ENCODE results near the gene GGCX. TPM values are rescaled to one million over a fixed set of nuclear protein-coding genes. Genes with fewer than 3 reads are reported as not detected.

Gene GGCX
- total RNA-seq, 1 experiment from 2014 or later = 47.0 TPM

DNA sequence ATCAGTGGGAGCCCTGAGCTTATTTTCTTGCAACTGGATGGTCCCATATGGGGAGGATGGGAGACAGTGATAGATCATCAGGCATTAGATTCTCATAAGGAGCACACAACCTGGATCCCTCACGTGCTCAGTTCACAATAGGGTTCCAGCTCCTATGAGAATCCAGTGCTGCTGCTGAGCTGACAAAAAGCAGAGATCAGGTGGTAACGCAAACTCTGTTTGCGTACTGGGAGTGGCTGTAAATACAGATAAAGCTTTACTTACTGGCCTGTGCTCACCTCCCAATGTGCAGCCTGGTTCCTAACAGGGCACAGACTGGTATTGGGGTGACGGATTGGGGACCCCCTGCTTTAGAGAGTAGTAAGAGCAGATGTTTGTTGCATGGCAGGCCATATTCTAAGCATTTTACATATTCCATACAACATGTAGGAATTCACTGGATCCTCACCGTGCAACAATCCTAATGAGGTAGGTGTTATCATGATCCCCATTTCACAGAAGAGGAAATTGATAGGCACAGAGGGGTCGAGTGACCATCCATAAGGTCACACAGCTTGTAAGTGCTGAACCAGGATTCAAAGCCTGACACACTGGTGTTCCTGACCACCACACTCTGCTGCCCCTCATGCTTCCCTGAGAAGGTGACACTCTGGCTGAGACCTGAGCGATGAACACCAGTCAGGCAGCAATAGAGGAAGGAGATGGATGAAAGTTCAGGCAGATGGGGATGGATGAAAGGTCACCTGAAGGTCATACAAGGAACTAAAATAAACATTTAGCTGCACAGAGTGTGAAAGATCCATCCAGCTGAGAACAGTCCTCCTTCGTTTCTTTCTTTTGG, 38.0 kb downstream of the GGCX start:
- H2AFZ ChIP-seq (ENCODE audit: low read length) = no peak overlapping the region
- H3K4me2 ChIP-seq (ENCODE audit: low read depth, low read length, poor library complexity, severe bottlenecking) = no peak overlapping the region
- no peaks in the 10 kb centered on the region for H4K20me1 ChIP-seq (ENCODE audit: insufficient read depth, low read depth, low read length)
- H3K27me3 ChIP-seq (ENCODE audit: low read length) = no peaks in the 10 kb centered on the region
- H3K4me3 ChIP-seq (ENCODE audit: low read length) = no peak overlapping the region
- H3K4me1 ChIP-seq (ENCODE audit: low read length) = peaks cover 10% of the 10 kb centered on the region
- no peak overlapping the region for H3K9ac ChIP-seq (ENCODE audit: low read length)
- no peaks in the 10 kb centered on the region for H3K36me3 ChIP-seq (ENCODE audit: insufficient read depth, low read length)
- no peak overlapping the region for H3K27ac ChIP-seq (ENCODE audit: low read length)
- H3K9me2 ChIP-seq (replicated peaks; ENCODE audit: insufficient read depth, low read length) = no peaks in the 10 kb centered on the region
- no peaks in the 10 kb centered on the region for H3K9me3 ChIP-seq (ENCODE audit: low read length)
- no peaks in the 10 kb centered on the region for H3K79me2 ChIP-seq (ENCODE audit: low read length)
- DNase-seq = no peak

GRCh38 chr2:85522090-85522647, 39.1 kb downstream of the GGCX start:
- H3K27me3 ChIP-seq (ENCODE audit: low read length) = no peaks in the 10 kb centered on the region
- no peaks in the 10 kb centered on the region for H3K36me3 ChIP-seq (ENCODE audit: insufficient read depth, low read length)
- peaks cover 10% of the 10 kb centered on the region for H3K4me1 ChIP-seq (ENCODE audit: low read length)
- no peaks in the 10 kb centered on the region for H3K9me3 ChIP-seq (ENCODE audit: low read length)
- H3K27ac ChIP-seq (ENCODE audit: low read length) = no peak overlapping the region
- H3K79me2 ChIP-seq (ENCODE audit: low read length) = no peaks in the 10 kb centered on the region
- H3K4me2 ChIP-seq (ENCODE audit: low read depth, low read length, poor library complexity, severe bottlenecking) = no peak overlapping the region
- H3K9me2 ChIP-seq (replicated peaks; ENCODE audit: insufficient read depth, low read length) = no peaks in the 10 kb centered on the region
- DNase-seq = no peak
- H3K9ac ChIP-seq (ENCODE audit: low read length) = no peak overlapping the region
- H2AFZ ChIP-seq (ENCODE audit: low read length) = no peak overlapping the region
- no peak overlapping the region for H3K4me3 ChIP-seq (ENCODE audit: low read length)
- no peaks in the 10 kb centered on the region for H4K20me1 ChIP-seq (ENCODE audit: insufficient read depth, low read depth, low read length)

GRCh38 chr2:85516653-85517389, 44.5 kb downstream of the GGCX start:
- no peak overlapping the region for H2AFZ ChIP-seq (ENCODE audit: low read length)
- H3K79me2 ChIP-seq (ENCODE audit: low read length) = no peaks in the 10 kb centered on the region
- no peaks in the 10 kb centered on the region for H3K9me2 ChIP-seq (replicated peaks; ENCODE audit: insufficient read depth, low read length)
- no peak for DNase-seq
- no peak overlapping the region for H3K4me2 ChIP-seq (ENCODE audit: low read depth, low read length, poor library complexity, severe bottlenecking)
- no peak overlapping the region for H3K9ac ChIP-seq (ENCODE audit: low read length)
- H4K20me1 ChIP-seq (ENCODE audit: insufficient read depth, low read depth, low read length) = no peaks in the 10 kb centered on the region
- no peak overlapping the region for H3K27ac ChIP-seq (ENCODE audit: low read length)
- H3K36me3 ChIP-seq (ENCODE audit: insufficient read depth, low read length) = no peaks in the 10 kb centered on the region
- H3K27me3 ChIP-seq (ENCODE audit: low read length) = no peaks in the 10 kb centered on the region
- H3K4me3 ChIP-seq (ENCODE audit: low read length) = no peak overlapping the region
- H3K9me3 ChIP-seq (ENCODE audit: low read length) = no peaks in the 10 kb centered on the region
- no peaks in the 10 kb centered on the region for H3K4me1 ChIP-seq (ENCODE audit: low read length)

DNA sequence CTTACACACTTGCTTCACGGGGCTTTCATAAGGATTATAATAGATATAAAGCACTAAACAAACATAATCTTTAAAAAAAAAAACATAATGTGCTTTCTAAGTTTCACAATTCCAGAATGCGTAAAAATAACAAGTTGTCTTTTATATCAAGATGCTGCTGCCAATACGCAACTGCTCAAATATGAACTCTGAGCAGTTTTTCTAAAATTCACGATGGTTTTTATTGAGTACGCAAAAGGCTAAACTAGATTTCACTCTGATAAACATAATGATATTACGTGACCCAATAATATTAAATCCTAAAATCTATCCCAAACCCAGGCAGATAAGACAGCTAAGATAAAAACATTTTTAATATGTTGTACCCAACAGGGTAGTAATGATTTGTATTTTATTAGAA, 47.0 kb downstream of the GGCX start:
- Histone ChIP-seq H3K4me1 (ENCODE audit: low read length) (no peaks in the 10 kb centered on the region; the same call in 1 of the 2 replicates), H3K36me3 (ENCODE audit: insufficient read depth, low read length) (no peaks in the 10 kb centered on the region), H3K9me3 (ENCODE audit: low read length) (no peaks in the 10 kb centered on the region), H4K20me1 (ENCODE audit: insufficient read depth, low read depth, low read length) (no peaks in the 10 kb centered on the region), H2AFZ (ENCODE audit: low read length) (no peak overlapping the region), H3K79me2 (ENCODE audit: low read length) (no peaks in the 10 kb centered on the region), H3K9me2 (replicated peaks; ENCODE audit: insufficient read depth, low read length) (no peaks in the 10 kb centered on the region), H3K27me3 (ENCODE audit: low read length) (no peaks in the 10 kb centered on the region), H3K4me3 (ENCODE audit: low read length) (no peak overlapping the region), H3K4me2 (ENCODE audit: low read depth, low read length, poor library complexity, severe bottlenecking) (no peak overlapping the region), H3K27ac (ENCODE audit: low read length) (no peak overlapping the region), H3K9ac (ENCODE audit: low read length) (no peak overlapping the region)
- no peak for DNase-seq

GRCh38 chr2:85511008-85511811, 50.1 kb downstream of the GGCX start:
- H3K9me2 ChIP-seq (replicated peaks; ENCODE audit: insufficient read depth, low read length) = no peaks in the 10 kb centered on the region
- no peaks in the 10 kb centered on the region for H4K20me1 ChIP-seq (ENCODE audit: insufficient read depth, low read depth, low read length)
- no peak overlapping the region for H2AFZ ChIP-seq (ENCODE audit: low read length)
- H3K27ac ChIP-seq (ENCODE audit: low read length) = no peak overlapping the region
- no peaks in the 10 kb centered on the region for H3K36me3 ChIP-seq (ENCODE audit: insufficient read depth, low read length)
- H3K27me3 ChIP-seq (ENCODE audit: low read length) = no peaks in the 10 kb centered on the region
- no peaks in the 10 kb centered on the region for H3K79me2 ChIP-seq (ENCODE audit: low read length)
- H3K9ac ChIP-seq (ENCODE audit: low read length) = no peak overlapping the region
- H3K4me2 ChIP-seq (ENCODE audit: low read depth, low read length, poor library complexity, severe bottlenecking) = no peak overlapping the region
- DNase-seq = no peak
- no peak overlapping the region for H3K4me3 ChIP-seq (ENCODE audit: low read length)
- H3K4me1 ChIP-seq (ENCODE audit: low read length) = no peaks in the 10 kb centered on the region; the same call in 1 of the 2 replicates
- H3K9me3 ChIP-seq (ENCODE audit: low read length) = no peaks in the 10 kb centered on the region

- H3K9me2 ChIP-seq (replicated peaks; ENCODE audit: insufficient read depth, low read length) = no peaks in the 10 kb centered on the region
- no peak overlapping the region for H3K4me2 ChIP-seq (ENCODE audit: low read depth, low read length, poor library complexity, severe bottlenecking)
- no peak overlapping the region for H3K27ac ChIP-seq (ENCODE audit: low read length)
- H3K9me3 ChIP-seq (ENCODE audit: low read length) = no peaks in the 10 kb centered on the region
- H3K79me2 ChIP-seq (ENCODE audit: low read length) = no peaks in the 10 kb centered on the region
- H3K36me3 ChIP-seq (ENCODE audit: insufficient read depth, low read length) = no peaks in the 10 kb centered on the region
- H3K9ac ChIP-seq (ENCODE audit: low read length) = no peak overlapping the region
- DNase-seq = no peak
- H3K4me3 ChIP-seq (ENCODE audit: low read length) = no peak overlapping the region
- H3K27me3 ChIP-seq (ENCODE audit: low read length) = no peaks in the 10 kb centered on the region
- no peaks in the 10 kb centered on the region for H4K20me1 ChIP-seq (ENCODE audit: insufficient read depth, low read depth, low read length)
- H3K4me1 ChIP-seq (ENCODE audit: low read length) = no peaks in the 10 kb centered on the region; the same call in 1 of the 2 replicates
- no peak overlapping the region; the same call in 1 of the 2 replicates for H2AFZ ChIP-seq (ENCODE audit: low read length)
Observed at GRCh38 chr2:85506768-85507181, 54.5 kb downstream of the GGCX start.

DNA sequence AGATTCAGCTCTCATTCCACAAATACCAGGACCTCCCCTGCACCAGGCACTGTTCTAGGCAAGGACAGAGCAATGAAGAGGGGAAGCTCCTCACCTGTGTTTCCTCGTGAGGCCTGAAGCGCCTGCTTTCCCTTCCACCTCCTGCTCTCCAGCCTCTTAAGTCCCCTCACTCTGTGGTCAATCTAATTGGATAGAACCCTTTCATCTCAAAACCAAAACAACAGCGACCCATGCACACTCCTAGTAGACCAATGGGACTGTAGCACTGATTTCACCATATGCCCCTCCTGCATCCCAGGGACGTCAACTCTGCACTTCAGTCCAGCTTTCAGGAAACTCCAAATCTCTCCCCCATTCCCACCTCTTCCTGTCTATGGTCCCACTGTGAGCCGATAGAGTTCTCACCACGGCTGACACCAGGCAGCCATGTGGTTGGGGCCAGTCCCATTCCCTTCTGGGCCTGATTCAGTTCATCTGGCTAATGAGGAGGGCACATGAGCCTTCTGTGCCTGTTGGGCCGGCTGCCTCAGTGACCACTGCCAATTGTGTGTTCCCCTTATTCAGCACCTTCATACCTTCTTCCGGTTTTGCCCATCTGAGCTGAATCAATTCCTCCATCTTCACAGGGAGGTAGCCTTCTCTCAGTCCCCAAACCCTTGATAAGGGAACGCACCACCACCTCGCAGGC, 55.6 kb downstream of the GGCX start:
- H3K36me3 ChIP-seq (ENCODE audit: insufficient read depth, low read length) = no peaks in the 10 kb centered on the region
- no peaks in the 10 kb centered on the region for H3K9me3 ChIP-seq (ENCODE audit: low read length)
- H4K20me1 ChIP-seq (ENCODE audit: insufficient read depth, low read depth, low read length) = no peaks in the 10 kb centered on the region
- no peak overlapping the region for H3K4me3 ChIP-seq (ENCODE audit: low read length)
- DNase-seq = no peak
- H3K79me2 ChIP-seq (ENCODE audit: low read length) = no peaks in the 10 kb centered on the region
- H3K9me2 ChIP-seq (replicated peaks; ENCODE audit: insufficient read depth, low read length) = no peaks in the 10 kb centered on the region
- no peak overlapping the region for H3K9ac ChIP-seq (ENCODE audit: low read length)
- H3K4me2 ChIP-seq (ENCODE audit: low read depth, low read length, poor library complexity, severe bottlenecking) = no peak overlapping the region
- H2AFZ ChIP-seq (ENCODE audit: low read length) = no peak overlapping the region; the same call in 1 of the 2 replicates
- no peaks in the 10 kb centered on the region for H3K27me3 ChIP-seq (ENCODE audit: low read length)
- no peaks in the 10 kb centered on the region for H3K4me1 ChIP-seq (ENCODE audit: low read length)
- H3K27ac ChIP-seq (ENCODE audit: low read length) = no peak overlapping the region
